SK-N-SH treated with all-trans-retinoic acid at 6 μM for 48 hours (cell line): ENCODE data around the gene UBXN10.

Source experiments
- ATAC-seq: fragments of 200-7000 bp; cut with Tn5 transposase; 3 replicates; pipeline ENCODE4 v1.9.1; 2020; ENCODE audit warnings: mild to moderate bottlenecking, moderate library complexity
- ARNTL ChIP-seq: fragments of 450-650 bp; formaldehyde crosslinking; IDR thresholded peaks from 2 replicates; pipeline ENCODE4 v1.5.0; 2020; ENCODE audit warnings: low read depth, mild to moderate bottlenecking, moderate library complexity, borderline replicate concordance
- BACH2 ChIP-seq: fragments of 250-450 bp; sonication (Bioruptor Pico); IDR thresholded peaks from 2 replicates; pipeline ENCODE4 v1.9.0; 2021; ENCODE audit warnings: mild to moderate bottlenecking, borderline replicate concordance
- ESRRG ChIP-seq: fragments of 250-450 bp; sonication (Bioruptor Pico); IDR thresholded peaks from 2 replicates; pipeline ENCODE4 v1.6.1; 2021; ENCODE audit warnings: mild to moderate bottlenecking
- GLIS3 ChIP-seq: fragments of 250-450 bp; sonication (Bioruptor Pico); IDR thresholded peaks from 2 replicates; pipeline ENCODE4 v1.5.0; 2020; ENCODE audit warnings: mild to moderate bottlenecking, moderate library complexity
- ISL1 ChIP-seq: fragments of 250-450 bp; sonication (Bioruptor Pico); IDR thresholded peaks from 2 replicates; pipeline ENCODE4 v2.1.2; 2022; ENCODE audit warnings: mild to moderate bottlenecking, moderate library complexity
- OSR1 ChIP-seq: fragments of 250-450 bp; sonication (Bioruptor Pico); IDR thresholded peaks from 2 replicates; pipeline ENCODE4 v1.8.0; 2022; ENCODE audit warnings: moderate library complexity, mild to moderate bottlenecking, inconsistent platforms
- RARB ChIP-seq: fragments of 250-450 bp; sonication (Bioruptor Pico); IDR thresholded peaks from 2 replicates; pipeline ENCODE4 v1.8.0; 2021; ENCODE audit warnings: mild to moderate bottlenecking, moderate library complexity
- SNAI2 ChIP-seq: fragments of 250-450 bp; sonication (Bioruptor Pico); IDR thresholded peaks from 2 replicates; pipeline ENCODE4 v1.5.0; 2020; ENCODE audit warnings: mild to moderate bottlenecking, moderate library complexity
- TCF4 ChIP-seq: fragments of 250-450 bp; sonication (Bioruptor Pico); IDR thresholded peaks from 2 replicates; pipeline ENCODE4 v1.8.0; 2021; ENCODE audit warnings: mild to moderate bottlenecking, moderate library complexity, borderline replicate concordance
- TOX ChIP-seq: fragments of 250-450 bp; sonication (Bioruptor Pico); IDR thresholded peaks from 2 replicates; pipeline ENCODE4 v1.8.0; 2021; ENCODE audit warnings: mild to moderate bottlenecking, moderate library complexity, borderline replicate concordance
- ZC3H10 ChIP-seq: fragments of 250-450 bp; sonication (Bioruptor Pico); IDR thresholded peaks from 2 replicates; pipeline ENCODE4 v1.5.1; 2021; ENCODE audit warnings: mild to moderate bottlenecking, moderate library complexity
- ZFP3 ChIP-seq: fragments of 250-450 bp; sonication (Bioruptor Pico); IDR thresholded peaks from 2 replicates; pipeline ENCODE4 v1.5.0; 2020; ENCODE audit warnings: mild to moderate bottlenecking, moderate library complexity
- ZFP30 ChIP-seq: fragments of 450-650 bp; formaldehyde crosslinking; IDR thresholded peaks from 2 replicates; pipeline ENCODE4 v1.5.0; 2022; ENCODE audit warnings: mild to moderate bottlenecking, moderate library complexity
- ZNF565 ChIP-seq: fragments of 450-650 bp; formaldehyde crosslinking; conservative IDR thresholded peaks from 2 replicates; pipeline ENCODE4 v1.5.0; 2020; ENCODE audit warnings: low read depth, mild to moderate bottlenecking, moderate library complexity
- ZNF70 ChIP-seq: fragments of 450-650 bp; formaldehyde crosslinking; IDR thresholded peaks from 2 replicates; pipeline ENCODE4 v1.5.0; 2020; ENCODE audit warnings: mild to moderate bottlenecking, moderate library complexity
- ZNF8 ChIP-seq: fragments of 450-650 bp; formaldehyde crosslinking; IDR thresholded peaks from 2 replicates; pipeline ENCODE4 v1.5.0; 2020; ENCODE audit warnings: mild to moderate bottlenecking, moderate library complexity
- TF ChIP-seq, protein P1 (sequence below): fragments of 250-450 bp; sonication (Bioruptor Pico); IDR thresholded peaks from 2 replicates; pipeline ENCODE4 v1.8.0; 2020; ENCODE audit warnings: mild to moderate bottlenecking, moderate library complexity, borderline replicate concordance
- TF ChIP-seq, protein P2 (sequence below): fragments of 250-450 bp; sonication (Bioruptor Pico); IDR thresholded peaks from 2 replicates; pipeline ENCODE4 v1.5.0; 2020; ENCODE audit warnings: mild to moderate bottlenecking, moderate library complexity
- TF ChIP-seq, protein P3 (sequence below): fragments of 250-450 bp; sonication (Bioruptor Pico); IDR thresholded peaks from 2 replicates; pipeline ENCODE4 v1.5.1; 2020; ENCODE audit warnings: low read depth, mild to moderate bottlenecking, moderate library complexity
- TF ChIP-seq, protein P4 (sequence below): fragments of 250-450 bp; sonication (Bioruptor Pico); IDR thresholded peaks from 2 replicates; pipeline ENCODE4 v1.8.0; 2021; ENCODE audit warnings: low read depth, mild to moderate bottlenecking, moderate library complexity, borderline replicate concordance
- TF ChIP-seq, protein P5 (sequence below): fragments of 250-450 bp; sonication (Bioruptor Pico); IDR thresholded peaks from 2 replicates; pipeline ENCODE4 v1.5.1; 2021; ENCODE audit warnings: mild to moderate bottlenecking, moderate library complexity

UBXN10 gene

GRCh38 chr1:20240012-20240411, 54.1 kb downstream of the UBXN10 start:
- no peak for ATAC-seq
- TF ChIP-seq ZNF70 (no peak), ZFP3 (CRISPR knock-in tag) (no peak), TCF4 (CRISPR knock-in tag) (no peak), GLIS3 (CRISPR knock-in tag) (no peak), ZNF8 (no peak), BACH2 (CRISPR knock-in tag) (no peak), ARNTL (CRISPR knock-in tag) (no peak), ESRRG (CRISPR knock-in tag) (no peak), TOX (CRISPR knock-in tag) (no peak), RARB (no peak), ZFP30 (no peak), ZNF565 (CRISPR knock-in tag) (no peak), ZC3H10 (CRISPR knock-in tag) (no peak), OSR1 (CRISPR knock-in tag) (no peak), SNAI2 (CRISPR knock-in tag) (no peak)
- TF ChIP-seq, protein P1, sequence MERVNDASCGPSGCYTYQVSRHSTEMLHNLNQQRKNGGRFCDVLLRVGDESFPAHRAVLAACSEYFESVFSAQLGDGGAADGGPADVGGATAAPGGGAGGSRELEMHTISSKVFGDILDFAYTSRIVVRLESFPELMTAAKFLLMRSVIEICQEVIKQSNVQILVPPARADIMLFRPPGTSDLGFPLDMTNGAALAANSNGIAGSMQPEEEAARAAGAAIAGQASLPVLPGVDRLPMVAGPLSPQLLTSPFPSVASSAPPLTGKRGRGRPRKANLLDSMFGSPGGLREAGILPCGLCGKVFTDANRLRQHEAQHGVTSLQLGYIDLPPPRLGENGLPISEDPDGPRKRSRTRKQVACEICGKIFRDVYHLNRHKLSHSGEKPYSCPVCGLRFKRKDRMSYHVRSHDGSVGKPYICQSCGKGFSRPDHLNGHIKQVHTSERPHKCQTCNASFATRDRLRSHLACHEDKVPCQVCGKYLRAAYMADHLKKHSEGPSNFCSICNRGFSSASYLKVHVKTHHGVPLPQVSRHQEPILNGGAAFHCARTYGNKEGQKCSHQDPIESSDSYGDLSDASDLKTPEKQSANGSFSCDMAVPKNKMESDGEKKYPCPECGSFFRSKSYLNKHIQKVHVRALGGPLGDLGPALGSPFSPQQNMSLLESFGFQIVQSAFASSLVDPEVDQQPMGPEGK, result no peak
- TF ChIP-seq, protein P2, sequence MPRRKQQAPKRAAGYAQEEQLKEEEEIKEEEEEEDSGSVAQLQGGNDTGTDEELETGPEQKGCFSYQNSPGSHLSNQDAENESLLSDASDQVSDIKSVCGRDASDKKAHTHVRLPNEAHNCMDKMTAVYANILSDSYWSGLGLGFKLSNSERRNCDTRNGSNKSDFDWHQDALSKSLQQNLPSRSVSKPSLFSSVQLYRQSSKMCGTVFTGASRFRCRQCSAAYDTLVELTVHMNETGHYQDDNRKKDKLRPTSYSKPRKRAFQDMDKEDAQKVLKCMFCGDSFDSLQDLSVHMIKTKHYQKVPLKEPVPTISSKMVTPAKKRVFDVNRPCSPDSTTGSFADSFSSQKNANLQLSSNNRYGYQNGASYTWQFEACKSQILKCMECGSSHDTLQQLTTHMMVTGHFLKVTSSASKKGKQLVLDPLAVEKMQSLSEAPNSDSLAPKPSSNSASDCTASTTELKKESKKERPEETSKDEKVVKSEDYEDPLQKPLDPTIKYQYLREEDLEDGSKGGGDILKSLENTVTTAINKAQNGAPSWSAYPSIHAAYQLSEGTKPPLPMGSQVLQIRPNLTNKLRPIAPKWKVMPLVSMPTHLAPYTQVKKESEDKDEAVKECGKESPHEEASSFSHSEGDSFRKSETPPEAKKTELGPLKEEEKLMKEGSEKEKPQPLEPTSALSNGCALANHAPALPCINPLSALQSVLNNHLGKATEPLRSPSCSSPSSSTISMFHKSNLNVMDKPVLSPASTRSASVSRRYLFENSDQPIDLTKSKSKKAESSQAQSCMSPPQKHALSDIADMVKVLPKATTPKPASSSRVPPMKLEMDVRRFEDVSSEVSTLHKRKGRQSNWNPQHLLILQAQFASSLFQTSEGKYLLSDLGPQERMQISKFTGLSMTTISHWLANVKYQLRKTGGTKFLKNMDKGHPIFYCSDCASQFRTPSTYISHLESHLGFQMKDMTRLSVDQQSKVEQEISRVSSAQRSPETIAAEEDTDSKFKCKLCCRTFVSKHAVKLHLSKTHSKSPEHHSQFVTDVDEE, result no peak
- TF ChIP-seq, protein P3, sequence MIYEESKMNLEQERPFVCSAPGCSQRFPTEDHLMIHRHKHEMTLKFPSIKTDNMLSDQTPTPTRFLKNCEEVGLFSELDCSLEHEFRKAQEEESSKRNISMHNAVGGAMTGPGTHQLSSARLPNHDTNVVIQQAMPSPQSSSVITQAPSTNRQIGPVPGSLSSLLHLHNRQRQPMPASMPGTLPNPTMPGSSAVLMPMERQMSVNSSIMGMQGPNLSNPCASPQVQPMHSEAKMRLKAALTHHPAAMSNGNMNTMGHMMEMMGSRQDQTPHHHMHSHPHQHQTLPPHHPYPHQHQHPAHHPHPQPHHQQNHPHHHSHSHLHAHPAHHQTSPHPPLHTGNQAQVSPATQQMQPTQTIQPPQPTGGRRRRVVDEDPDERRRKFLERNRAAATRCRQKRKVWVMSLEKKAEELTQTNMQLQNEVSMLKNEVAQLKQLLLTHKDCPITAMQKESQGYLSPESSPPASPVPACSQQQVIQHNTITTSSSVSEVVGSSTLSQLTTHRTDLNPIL, result no peak
- TF ChIP-seq, protein P4, sequence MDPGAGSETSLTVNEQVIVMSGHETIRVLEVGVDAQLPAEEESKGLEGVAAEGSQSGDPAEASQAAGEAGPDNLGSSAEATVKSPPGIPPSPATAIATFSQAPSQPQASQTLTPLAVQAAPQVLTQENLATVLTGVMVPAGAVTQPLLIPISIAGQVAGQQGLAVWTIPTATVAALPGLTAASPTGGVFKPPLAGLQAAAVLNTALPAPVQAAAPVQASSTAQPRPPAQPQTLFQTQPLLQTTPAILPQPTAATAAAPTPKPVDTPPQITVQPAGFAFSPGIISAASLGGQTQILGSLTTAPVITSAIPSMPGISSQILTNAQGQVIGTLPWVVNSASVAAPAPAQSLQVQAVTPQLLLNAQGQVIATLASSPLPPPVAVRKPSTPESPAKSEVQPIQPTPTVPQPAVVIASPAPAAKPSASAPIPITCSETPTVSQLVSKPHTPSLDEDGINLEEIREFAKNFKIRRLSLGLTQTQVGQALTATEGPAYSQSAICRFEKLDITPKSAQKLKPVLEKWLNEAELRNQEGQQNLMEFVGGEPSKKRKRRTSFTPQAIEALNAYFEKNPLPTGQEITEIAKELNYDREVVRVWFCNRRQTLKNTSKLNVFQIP (CRISPR knock-in tag), result no peak
- TF ChIP-seq, protein P5, sequence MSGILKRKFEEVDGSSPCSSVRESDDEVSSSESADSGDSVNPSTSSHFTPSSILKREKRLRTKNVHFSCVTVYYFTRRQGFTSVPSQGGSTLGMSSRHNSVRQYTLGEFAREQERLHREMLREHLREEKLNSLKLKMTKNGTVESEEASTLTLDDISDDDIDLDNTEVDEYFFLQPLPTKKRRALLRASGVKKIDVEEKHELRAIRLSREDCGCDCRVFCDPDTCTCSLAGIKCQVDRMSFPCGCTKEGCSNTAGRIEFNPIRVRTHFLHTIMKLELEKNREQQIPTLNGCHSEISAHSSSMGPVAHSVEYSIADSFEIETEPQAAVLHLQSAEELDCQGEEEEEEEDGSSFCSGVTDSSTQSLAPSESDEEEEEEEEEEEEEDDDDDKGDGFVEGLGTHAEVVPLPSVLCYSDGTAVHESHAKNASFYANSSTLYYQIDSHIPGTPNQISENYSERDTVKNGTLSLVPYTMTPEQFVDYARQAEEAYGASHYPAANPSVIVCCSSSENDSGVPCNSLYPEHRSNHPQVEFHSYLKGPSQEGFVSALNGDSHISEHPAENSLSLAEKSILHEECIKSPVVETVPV (CRISPR knock-in tag), result no peak

DNA sequence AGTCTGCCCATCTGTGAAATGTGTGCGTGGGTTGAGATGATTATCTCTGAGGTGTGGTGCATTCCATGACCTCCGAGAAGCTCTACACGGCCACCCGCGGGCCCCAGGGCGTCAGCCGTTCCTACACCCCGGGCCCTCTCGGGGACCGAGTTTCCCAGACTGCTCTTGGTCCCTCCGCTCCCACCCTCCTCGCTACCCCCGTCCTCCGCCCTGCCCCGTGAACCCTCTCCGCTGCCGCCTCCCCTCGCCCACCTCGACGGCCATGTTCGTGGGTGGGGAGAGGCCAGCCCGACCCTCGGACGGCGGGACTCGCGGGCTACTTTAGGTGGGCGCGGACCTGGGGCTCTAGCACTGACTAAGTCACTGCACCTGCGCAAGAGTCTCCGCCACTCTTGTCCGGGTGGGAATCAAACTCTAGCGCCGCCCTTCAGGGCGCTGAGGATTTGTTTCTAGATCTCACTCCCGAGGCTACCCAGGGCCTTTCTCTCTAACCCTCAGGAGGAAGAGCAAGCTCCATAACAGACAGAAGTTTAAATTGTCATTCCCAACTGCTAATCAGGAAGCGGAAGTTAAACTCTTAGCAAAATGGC, 57.1 kb downstream of the UBXN10 start:
- no peak for ATAC-seq
- no peak for TF ChIP-seq ZNF70
- TF ChIP-seq ISL1, result no peak
- no peak for TF ChIP-seq BACH2 (CRISPR knock-in tag)
- TF ChIP-seq, all 23 proteins: peak for 0
